Measurements from ENCODE around the gene STRBP. TPM values are rescaled to one million over a fixed set of nuclear protein-coding genes. Genes with fewer than 3 reads are reported as not detected.

Gene STRBP
- total and polyA plus RNA-seq, 2 of the 8 experiments (the other 6 are each of a cell fraction or from before 2014, with no cell fraction given) = 29.7 to 105 TPM

DNA sequence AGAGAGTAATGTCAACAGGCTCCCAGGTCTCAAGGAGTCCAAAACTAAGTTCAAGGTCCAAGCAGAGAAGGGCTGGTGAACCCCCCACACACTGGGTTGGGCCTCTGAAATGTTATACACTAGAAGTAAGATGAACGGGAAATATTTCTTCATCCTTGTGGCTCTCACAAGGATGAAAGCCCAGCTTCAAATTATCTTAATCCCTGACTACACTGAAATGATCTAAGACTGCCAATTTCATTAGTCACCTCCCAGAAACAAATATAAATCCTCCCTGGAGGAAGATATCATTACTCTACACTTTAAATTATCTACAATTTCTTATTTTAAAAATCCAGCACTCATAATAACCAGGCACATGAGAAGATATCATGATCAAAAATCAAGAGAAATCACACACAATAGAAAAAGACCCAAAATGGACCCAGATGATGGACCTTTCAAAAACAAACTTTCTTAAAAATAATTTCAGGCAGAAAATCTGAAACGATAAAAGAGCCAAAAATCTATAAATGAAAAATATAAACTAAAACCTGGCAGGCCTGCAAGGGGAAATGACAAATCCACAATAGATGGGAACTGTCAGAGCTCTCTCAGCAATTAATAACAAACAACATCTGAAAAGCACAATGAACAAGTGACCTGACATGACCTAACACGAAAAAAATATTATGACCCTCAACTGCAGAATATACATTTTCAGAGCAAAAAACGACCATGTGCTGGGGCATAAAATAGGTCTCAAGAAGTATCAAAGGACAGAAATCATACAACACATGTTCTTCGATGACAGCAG is 117.5 kb downstream of the STRBP start (continued):
- TF ChIP-seq YY1 (IDR thresholded peaks at IDR 0.05; ENCODE audit: low read depth, low read length) = no peak

Data from H1 (cell line).